GM18499 (cell line): Measurements from ENCODE around the gene TGFB2.

Experiments
- ATAC-seq: cut with Tn5 transposase; IDR thresholded peaks from one replicate; pipeline ENCODE4 v1.9.1; 2021; ENCODE audit warnings: moderate number of reproducible peaks; ENCODE audit not compliant: insufficient read depth, unreplicated experiment

Gene TGFB2

DNA sequence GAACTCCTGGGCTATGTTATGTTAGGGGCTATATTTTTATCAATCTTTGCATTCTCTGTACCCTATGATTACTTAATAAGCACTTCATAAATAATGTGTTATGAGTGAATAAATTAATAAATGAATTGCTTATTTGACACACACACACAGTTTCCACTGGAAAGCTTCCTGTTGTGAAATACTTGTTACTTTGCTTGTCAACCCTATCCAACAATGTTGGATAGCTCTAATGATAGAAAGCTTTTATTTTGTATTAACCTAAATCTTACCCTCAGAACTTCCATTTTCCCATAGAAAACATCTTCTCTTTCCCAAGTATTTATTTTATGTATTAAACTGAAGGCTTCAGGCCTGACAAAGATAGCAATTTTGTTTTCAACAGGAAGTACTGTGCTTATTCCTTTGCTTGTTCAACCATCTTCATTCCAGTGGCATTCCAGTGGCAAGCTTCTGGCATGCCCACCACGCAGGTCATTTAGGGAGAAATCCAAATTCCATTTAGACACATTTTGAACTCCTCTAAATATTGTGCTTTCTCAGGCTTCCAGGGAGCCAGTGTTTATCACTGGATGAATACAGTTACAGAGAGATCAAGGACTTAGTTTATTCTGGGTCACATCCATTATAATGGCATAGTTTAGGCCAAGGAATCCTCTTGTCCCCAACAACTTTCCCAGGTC lies 134.4 kb downstream of the TGFB2 start:
- ATAC-seq, result no peak

DNA sequence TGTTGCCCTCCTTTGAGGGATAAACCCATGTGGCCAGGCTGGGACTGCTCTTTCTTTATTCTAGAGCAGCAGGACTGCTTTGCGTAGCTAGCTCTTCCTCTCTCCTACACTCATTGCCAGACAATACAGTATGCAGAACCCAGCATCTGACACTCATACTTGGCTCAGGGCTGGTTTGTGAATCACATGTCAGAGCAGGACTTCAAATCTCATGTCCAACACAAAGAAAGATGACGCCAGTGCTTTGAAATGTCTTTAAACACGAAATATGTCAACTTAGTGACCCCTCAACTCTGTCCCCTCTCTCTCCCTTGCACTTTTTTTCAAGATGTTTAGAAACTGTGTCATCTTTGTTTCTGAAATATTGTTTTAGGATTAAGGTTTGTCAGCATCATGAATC lies 135.0 kb downstream of the TGFB2 start:
- no peak for ATAC-seq

DNA sequence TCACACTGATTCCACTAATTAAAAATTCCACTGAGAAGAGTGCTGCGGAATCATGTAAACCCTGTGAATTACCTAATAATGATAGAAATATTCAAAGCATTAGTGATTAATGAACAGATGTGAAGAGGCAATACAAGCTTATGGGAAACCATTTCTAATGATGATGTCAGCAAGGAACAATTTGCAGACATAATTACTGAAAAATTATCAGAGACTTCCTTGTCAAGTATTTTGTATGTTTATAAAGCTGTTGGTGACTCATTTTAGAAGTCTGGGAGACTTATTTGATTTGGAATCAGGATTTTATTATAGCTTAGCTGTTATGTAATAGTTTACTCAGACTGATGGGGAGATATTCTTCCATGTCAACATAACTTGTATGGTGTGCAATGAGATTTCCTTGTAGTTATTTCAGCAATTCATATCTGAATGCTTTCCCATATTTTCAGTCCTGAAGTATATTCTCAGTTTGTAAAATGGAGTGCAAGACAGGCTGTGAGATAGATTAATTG lies 135.5 kb downstream of the TGFB2 start:
- ATAC-seq, result no peak

GRCh38 chr1:218481116-218481775 lies 136.1 kb downstream of the TGFB2 start:
- ATAC-seq, result no peak

- ATAC-seq, result no peak
These were observed 137.5 kb downstream of the TGFB2 start for GRCh38 chr1:218482683-218483082.

DNA sequence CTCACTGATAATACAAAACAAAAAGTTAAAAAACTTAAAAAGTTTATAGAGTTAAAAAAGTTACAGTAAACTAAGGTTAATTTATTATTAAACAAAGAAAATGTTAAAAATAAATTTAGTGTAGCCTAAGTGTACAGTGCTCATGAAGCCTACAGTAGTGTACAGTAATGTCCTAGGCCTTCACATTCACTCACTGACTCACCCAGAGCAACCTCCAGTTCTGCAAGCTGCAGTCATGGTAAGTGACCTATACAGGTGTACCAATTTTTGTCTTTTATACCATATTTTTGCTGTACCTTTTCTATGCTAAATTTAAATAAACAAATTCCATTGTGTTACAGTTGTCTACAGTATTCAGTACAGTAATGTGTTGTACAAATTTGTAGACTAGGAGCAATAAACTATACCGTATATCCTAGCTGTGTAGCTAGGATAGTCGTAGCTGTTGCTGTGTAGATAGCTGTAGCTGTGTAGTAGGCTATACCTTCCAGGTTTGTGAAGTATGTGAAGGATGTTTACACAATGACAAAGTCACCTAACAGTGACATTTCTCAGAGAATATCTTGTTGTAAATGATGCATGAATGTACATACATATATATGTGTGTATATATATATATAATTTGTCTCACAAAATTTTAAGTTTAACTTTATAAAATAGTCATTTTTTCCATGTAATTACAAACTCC lies 140.2 kb downstream of the TGFB2 start:
- no peak for ATAC-seq

GRCh38 chr1:218488531-218488930 lies 143.4 kb downstream of the TGFB2 start:
- ATAC-seq, result no peak

GRCh38 chr1:218488986-218489385 lies 143.8 kb downstream of the TGFB2 start:
- ATAC-seq, result no peak

DNA sequence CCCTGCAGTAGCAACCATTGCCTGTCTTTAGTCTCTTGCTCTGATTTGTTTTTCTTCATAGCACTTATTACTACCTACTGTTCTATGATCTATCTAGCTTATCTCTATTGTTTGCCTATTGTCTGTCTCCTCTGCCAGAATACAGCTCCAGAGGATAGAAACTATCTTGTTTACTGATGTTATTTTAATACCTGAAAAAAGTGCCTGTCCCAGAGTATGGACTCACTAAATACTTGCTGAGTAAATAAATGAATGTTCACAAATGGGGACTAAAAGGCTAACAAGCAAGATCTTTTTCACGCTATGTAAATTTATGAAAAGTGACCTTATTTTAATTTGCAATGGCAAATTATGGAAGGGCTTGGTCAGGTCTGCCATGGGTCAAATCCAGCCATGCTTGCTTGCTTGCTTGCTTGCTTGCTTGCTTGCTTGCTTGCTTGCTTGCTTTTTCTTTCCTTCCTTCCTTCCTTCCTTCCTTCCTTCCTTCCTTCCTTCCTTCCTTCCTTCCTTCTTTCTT lies 145.3 kb downstream of the TGFB2 start:
- no peak for ATAC-seq

GRCh38 chr1:218492874-218493273 lies 147.7 kb downstream of the TGFB2 start:
- ATAC-seq, result no peak

DNA sequence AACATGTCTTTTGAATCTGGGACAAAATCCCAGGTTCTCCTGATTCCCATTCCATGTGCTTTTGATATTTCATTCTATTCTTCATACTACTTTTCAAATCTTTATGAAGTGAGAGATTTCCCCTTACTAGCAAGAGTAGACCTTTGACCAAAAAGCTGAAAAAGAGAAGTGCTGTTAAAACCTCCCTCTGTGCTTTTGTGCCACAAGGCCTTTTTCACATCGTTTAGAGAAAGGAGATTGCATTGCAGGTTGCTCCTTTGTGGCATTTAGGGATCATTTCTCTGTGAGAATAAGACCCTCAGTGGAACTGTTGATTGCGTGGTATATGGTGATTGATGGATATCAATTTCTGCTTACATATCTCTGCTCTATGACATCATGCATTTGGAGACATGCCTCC lies 148.8 kb downstream of the TGFB2 start:
- no peak for ATAC-seq
